ENCODE measurements around the gene PLIN3.
"Not testable (repeated sequence)": the region's sequence is repeated elsewhere in the genome, so short reads cannot be mapped to it uniquely, and the experiment has no call there.

PLIN3 gene

DNA sequence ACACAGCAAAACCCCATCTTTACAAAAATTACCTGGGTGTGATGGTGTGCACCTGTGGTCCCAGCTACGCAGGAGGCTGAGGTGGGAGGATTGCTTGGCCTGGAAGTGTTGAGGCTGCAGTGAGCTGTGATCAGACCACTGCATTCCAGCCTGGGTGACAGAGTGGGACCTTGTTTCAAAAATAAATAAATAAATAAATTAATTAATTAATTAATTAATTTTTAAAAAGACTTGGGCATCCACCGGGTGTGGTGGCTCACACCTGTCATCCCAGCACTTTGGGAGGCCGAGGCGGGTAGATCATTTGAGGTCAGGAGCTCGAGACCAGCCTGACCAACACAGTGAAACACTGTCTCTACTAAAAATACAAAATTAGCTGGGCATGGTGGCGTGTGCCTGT lies 62.3 kb downstream of the PLIN3 start:
- not testable (repeated sequence) for DNase-seq

DNA sequence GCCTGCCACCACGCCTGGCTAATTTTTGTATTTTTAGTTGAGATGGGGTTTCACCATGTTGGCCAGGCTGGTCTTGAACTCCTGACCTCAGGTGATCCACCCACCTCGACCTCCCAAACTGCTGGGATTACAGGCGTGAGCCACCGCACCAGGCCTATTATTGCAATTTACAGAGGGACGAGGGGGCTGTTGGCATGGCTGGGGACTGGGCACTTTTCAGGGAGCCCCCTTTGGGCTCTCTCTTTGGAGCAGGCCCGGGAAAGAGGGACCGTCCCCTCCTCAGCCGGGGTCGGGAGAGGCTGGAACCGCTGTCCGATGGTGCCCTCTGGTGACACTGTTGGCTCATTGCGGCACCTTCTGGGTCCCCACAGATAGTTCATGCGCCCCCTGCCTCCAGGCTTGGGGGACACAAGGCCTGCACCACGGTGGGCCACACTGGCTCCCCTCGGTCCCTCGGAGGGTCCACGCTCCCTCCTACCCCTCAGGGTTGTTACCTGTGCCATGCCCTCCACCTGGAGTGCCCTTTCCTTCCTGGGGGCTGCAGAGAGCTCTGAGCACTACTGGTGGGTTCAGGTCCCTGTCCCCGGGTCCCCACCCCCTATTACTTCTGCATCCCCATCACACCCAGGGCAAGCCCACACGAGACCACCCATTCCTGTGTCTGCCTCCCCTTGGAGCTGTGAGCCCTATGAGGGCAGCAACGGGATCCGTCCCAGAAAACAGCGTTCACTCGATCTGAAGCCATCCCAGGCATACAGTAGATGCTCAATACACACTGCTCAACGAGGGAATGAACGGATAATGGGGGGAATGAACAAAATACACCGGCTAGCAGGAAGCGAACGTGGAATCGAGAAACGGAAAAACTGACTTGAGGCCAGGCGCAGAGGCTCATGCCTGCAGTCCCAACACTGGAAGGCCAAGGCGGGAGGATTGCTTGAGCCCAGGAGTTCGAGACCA lies 63.5 kb downstream of the PLIN3 start:
- DNase-seq, result peak; percentile 62

DNA sequence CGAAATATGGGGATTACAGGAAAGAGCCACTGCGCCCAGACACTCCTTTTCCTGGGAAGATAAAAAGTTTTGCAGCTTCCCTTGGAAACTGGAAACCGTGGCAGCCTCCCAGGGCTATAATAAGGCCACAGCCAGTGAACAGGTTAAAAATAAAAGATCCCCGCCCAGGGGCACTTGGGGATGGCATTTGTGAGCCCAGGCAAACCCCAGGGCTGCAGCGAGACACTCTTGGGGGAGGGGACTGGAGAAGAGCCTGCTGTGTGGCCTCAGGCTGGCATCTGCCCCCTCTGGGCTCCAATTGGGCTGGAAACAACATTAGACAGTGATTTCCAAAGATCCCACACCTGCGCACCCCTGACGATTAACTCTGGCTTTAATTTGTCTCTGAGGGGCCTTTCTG lies 64.8 kb downstream of the PLIN3 start:
- DNase-seq, result no peak

DNA sequence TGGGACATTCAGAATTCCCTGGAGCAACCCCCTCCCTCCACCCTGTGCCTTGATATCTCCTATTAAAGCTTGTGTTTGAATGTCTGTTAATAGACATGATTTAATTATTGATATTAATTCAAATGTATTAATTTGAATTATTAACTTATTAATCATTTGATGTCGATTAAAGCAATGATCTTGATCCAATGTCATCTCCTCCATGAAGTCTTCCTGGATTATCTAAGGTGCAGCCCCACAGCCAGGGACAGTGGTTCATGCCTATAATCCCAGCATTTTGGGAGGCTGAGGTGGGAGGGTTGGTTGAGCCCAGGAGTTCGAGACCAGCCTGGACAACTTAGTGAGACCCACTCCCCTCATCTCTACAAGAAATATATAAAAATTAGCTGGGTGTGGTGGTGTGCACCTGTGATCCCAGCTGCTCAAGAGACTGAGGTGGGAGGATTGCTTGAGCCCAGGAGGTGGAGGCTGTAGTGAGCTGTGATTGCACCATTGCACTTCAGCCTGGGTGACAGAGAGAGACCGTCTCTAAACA lies 66.3 kb downstream of the PLIN3 start:
- DNase-seq, result no peak

DNA sequence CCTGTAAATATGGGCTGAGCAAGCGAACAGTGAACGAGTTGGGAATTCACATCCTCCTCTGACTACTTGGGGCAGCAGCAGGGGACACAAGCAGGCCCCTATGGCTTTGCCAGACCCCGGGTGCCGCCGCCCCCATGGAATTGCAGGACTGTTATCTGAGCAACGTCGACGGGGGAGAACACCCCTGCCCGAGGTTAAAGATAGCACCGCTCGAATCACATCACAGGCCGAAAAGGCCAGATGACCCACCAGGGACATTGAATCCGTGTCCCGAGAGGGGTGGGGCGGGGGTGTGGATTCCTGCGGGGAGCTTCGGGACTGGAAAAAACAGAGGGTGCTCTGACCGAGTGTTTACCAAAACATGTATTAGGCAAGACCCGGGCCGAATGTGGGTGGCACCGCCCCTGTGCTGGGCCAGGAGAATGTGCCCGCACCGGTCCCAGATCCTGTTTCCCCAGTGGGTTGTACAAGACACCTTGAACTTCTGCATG lies 66.8 kb downstream of the PLIN3 start:
- DNase-seq, result no peak

DNA sequence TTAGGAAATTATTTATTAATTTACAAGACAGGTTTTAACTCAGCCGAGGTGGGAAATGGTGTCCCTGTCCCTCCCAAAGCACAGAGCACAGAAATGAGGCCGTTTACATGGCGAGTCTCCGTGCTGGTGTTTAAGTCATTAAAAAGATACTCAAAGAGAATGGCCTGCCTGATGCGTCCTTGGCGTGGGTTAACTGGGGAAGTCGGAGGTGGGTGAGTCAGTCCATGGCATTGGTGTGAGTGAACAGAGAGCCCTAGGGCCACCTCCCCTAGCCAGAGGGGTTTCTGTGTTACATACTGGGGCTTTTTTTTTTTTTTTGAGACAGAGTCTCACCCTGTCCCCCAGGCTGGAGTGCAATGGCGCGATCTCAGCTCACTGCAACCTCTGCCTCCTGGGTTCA lies 72.1 kb downstream of the PLIN3 start:
- no peak for DNase-seq

DNA sequence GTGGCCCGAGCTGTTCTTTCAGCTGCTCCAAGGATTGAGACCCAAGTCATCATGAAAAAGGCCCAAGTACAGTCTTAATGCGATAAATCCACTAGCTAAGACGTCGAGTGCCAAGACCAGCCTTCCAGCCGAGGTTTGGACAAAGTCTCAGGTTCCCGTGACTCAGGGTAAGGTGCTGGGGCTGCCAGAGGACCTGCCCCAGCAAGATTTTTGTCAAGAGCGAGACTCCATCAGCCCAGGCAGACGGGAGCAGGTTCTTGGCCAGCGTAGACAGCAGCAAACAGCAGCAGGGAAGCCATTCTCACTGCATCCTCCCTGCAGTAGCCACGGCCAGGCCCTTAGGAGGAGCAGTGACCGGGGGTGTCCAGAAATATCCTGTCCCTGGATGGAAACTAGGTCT lies 72.5 kb downstream of the PLIN3 start:
- DNase-seq, result no peak

DNA sequence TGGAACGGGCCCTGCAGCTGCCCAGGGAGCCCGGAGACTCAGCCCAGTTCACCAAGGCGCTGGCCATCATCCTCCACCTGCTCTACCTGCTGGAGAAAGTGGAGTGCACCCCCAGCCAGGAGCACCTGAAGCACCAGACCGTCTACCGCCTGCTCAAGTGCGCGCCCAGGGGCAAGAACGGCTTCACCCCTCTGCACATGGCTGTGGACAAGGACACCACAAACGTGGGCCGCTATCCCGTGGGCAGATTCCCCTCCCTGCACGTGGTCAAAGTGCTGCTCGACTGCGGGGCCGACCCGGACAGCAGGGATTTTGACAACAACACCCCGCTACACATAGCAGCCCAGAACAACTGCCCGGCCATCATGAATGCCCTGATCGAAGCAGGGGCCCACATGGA lies 74.2 kb downstream of the PLIN3 start:
- not testable (repeated sequence) for DNase-seq

DNA sequence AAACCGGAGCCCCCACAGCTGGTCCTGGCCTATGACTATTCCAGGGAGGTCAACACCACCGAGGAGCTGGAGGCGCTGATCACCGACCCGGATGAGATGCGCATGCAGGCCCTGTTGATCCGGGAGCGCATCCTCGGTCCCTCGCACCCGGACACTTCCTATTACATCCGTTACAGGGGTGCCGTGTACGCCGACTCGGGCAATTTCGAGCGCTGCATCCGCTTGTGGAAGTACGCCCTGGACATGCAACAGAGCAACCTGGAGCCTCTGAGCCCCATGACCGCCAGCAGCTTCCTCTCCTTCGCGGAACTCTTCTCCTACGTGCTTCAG lies 74.6 kb downstream of the PLIN3 start:
- not testable (repeated sequence) for DNase-seq

DNA sequence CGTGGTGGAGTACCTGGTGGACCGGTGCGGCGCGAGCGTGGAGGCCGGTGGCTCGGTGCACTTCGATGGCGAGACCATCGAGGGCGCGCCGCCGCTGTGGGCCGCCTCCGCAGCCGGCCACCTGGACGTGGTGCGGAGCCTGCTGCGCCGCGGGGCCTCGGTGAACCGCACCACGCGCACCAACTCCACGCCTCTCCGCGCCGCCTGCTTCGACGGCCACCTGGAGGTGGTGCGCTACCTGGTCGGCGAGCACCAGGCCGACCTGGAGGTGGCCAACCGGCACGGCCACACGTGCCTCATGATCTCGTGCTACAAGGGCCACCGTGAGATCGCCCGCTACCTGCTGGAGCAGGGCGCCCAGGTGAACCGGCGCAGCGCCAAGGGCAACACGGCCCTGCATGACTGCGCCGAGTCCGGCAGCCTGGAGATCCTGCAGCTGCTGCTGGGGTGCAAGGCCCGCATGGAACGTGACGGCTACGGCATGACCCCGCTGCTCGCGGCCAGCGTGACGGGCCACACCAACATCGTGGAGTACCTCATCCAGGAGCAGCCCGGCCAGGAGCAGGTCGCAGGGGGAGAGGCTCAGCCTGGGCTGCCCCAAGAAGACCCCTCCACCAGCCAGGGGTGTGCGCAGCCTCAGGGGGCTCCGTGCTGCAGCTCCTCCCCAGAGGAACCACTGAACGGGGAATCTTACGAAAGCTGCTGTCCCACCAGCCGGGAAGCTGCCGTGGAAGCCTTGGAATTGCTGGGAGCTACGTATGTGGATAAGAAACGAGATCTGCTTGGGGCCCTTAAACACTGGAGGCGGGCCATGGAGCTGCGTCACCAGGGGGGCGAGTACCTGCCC lies 75.2 kb downstream of the PLIN3 start:
- DNase-seq, result not testable (repeated sequence)

DNA sequence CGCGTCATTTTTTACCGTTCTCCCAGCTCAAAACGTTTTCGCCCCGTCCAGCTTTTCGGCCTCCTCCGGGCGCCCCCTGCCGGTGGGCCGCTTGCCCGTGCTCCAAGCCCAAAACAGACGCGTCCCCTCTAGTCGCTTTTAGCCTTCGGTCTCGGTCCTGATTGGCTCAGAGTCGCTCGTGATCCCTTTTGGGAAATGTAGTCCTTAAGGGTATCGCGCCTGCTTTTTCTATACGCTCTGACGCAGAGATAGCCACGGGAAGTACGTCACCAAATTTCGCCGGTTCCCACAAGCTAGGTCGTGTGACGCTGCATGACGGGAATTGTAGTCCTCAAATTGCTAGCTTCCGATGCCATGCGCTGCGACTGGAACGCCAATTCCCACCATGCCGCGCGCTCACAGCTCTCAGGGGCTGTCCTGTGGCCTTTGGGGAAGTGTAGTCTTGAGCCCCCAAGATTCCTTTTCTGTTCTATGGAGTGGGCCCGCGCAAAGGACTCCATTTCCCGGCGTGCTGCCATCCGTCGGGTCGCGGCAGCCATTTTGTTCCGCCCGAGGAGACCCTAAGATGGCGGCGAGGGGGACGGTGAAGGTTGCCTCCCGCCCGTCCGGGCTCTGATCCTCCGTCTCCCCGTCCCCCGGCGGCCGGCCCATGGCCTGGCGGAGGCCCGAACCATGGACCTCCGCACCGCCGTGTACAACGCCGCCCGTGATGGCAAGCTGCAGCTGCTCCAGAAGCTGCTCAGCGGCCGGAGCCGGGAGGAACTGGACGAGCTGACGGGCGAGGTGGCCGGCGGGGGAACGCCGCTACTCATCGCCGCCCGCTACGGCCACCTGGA lies 76.1 kb downstream of the PLIN3 start, which contains the start of gene FEM1A:
FEM1A (plus strand) TSS at position 552 of the 836 bp plus-strand sequence; CDS start at position 673, 121 bp downstream.
- peak; percentile 100 for DNase-seq
